Fibroblast of lung (primary cell): ENCODE results near the gene DNAJC10.
"Not testable (repeated sequence)": the region's sequence is repeated elsewhere in the genome, so short reads cannot be mapped to it uniquely, and the experiment has no call there.

Source experiments
- CTCF ChIP-seq, 2 donors: IDR thresholded peaks in 1 of 2; conservative IDR thresholded peaks in 1 of 2; 1 replicate in 1 of 2; 2 replicates in 1 of 2; pipeline ENCODE4 v1.5.1; 2011 to 2012; ENCODE audit warnings: low read length in 2 of 2, control low read depth in 1 of 2, inconsistent platforms in 1 of 2, low read depth in 1 of 2, mild to moderate bottlenecking in 1 of 2
- EZH2 ChIP-seq: IDR thresholded peaks from 2 replicates; pipeline ENCODE4 v1.5.1; 2012; ENCODE audit warnings: low read length, control low read depth, mild to moderate bottlenecking; ENCODE audit errors: missing control alignments

- TF ChIP-seq CTCF (conservative IDR thresholded peaks at IDR 0.05 in 1 of 2, IDR thresholded peaks at IDR 0.05 in 1 of 2; ENCODE audit: low read depth in 1 of 2, low read length in 2 of 2); EZH2: not testable (repeated sequence)
Measured at GRCh38 chr2:182782686-182783085, 66.6 kb downstream of the DNAJC10 start.
